ENCODE measurements around the gene ING5. TPM values are rescaled to one million over a fixed set of nuclear protein-coding genes. Genes with fewer than 3 reads are reported as not detected.

ING5 gene
- total RNA-seq, 3 donors from 2014 or later, result 24.6 to 52.3 (median 35.1) TPM

DNA sequence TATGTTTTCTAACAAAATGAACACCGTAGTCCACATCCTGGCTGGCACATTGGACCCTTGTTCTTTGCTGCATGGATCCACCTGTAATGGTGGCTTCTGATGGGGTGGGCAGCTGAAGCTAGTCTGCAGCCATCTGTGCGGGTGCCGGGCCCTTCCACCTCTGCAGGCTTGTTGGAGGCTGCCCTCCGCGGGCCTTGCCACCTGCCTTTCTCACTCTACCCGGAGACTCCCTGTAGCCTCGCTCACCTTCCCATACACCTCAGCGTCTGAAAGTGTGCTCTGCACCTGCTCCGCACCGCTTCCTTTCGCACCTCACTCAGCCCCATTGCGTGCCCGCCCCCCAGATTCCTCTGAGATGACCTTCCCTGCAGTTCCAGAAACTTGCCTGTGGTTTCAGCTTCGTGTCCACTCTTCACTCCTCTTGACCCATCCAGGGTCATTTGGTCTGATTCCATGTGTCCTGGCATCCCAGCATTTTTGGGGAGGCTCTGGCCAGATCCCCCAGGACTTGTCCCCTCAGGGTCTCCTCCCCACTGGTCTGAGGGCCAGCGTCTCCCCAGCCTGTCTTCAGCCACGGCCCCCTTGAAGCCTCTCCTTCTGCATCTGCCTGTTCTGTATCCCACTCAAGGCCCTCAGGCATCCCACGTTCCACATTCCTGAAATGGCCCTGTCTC, 46.2 kb upstream of the ING5 start:
- no peak for ATAC-seq
- no peak overlapping the region for H3K4me3 ChIP-seq
- TF ChIP-seq, protein P1, sequence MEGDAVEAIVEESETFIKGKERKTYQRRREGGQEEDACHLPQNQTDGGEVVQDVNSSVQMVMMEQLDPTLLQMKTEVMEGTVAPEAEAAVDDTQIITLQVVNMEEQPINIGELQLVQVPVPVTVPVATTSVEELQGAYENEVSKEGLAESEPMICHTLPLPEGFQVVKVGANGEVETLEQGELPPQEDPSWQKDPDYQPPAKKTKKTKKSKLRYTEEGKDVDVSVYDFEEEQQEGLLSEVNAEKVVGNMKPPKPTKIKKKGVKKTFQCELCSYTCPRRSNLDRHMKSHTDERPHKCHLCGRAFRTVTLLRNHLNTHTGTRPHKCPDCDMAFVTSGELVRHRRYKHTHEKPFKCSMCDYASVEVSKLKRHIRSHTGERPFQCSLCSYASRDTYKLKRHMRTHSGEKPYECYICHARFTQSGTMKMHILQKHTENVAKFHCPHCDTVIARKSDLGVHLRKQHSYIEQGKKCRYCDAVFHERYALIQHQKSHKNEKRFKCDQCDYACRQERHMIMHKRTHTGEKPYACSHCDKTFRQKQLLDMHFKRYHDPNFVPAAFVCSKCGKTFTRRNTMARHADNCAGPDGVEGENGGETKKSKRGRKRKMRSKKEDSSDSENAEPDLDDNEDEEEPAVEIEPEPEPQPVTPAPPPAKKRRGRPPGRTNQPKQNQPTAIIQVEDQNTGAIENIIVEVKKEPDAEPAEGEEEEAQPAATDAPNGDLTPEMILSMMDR (IDR thresholded peaks at IDR 0.05), result no peak
- intact Hi-C loops (cut with DNase I, micrococcal nuclease), result no loop called here
- H3K9me3 ChIP-seq, result no peaks in the 10 kb centered on the region
- no peaks in the 10 kb centered on the region for H3K4me1 ChIP-seq (ENCODE audit: low read depth)
- no peak for DNase-seq
- H3K36me3 ChIP-seq (ENCODE audit: low read depth), result peaks cover 3% of the 10 kb centered on the region

DNA sequence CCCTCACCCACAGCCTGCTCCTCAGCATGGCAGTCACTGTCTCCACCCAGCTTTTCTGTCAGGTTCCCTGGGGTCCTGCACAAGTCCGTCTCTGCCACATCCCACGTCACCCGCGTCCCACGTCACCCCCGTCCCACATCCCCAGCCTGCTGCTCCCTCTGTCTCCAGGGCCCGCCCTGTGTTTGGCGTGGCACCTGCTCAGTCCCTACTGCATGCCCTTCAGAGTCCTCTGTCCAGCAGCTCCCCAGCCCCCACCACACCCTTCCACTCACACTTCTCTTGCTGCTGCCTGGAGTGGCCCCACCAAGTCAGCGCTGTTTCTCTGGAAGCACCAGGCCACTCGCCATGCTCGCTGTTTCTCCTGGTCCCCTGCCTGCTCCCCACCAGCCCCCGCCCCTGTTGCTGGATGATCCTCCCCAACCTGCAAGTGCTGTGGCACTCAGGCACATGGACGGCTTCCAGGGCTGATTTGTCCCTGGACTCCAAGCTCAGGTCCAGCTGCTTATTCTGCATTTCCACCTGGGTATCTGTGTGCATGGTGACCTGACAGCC, 45.6 kb upstream of the ING5 start:
- TF ChIP-seq, protein P1 (IDR thresholded peaks at IDR 0.05), result no peak
- H3K4me3 ChIP-seq, result no peak overlapping the region
- H3K9me3 ChIP-seq, result no peaks in the 10 kb centered on the region
- no peaks in the 10 kb centered on the region for H3K4me1 ChIP-seq (ENCODE audit: low read depth)
- no peak for ATAC-seq
- intact Hi-C loops (cut with DNase I, micrococcal nuclease), result no loop called here
- H3K36me3 ChIP-seq (ENCODE audit: low read depth), result peaks cover 3% of the 10 kb centered on the region
- DNase-seq, result no peak

DNA sequence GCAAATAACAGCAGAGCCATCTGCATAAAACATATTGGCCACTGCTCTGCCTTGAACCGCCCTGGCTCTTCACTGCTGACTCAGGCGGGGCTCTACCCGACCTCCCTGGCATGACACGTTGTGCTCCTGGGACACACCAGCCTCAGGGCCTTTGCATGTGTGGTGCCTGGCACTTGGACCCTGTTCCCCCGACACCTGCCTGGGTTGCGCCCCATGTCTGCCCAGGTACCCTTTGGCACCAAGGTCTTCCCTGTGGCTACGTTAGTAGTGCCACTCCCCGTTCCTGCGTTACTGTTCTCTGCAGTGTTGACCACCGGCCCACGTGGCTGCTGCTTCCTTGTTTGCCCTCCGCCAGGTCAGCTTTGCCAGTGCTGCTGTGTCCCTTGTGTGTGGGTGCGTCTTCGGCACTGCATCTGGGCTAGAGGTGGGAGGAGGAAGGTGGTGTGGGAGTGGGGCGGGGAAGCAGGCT, 44.0 kb upstream of the ING5 start:
- TF ChIP-seq, protein P1 (IDR thresholded peaks at IDR 0.05), result no peak
- peaks cover 3% of the 10 kb centered on the region for H3K36me3 ChIP-seq (ENCODE audit: low read depth)
- no peak overlapping the region for H3K4me3 ChIP-seq
- ATAC-seq (no peak), DNase-seq (no peak)
- no peaks in the 10 kb centered on the region for H3K9me3 ChIP-seq
- H3K4me1 ChIP-seq (ENCODE audit: low read depth), result no peaks in the 10 kb centered on the region
- intact Hi-C loops (cut with DNase I, micrococcal nuclease), result no loop called here

DNA sequence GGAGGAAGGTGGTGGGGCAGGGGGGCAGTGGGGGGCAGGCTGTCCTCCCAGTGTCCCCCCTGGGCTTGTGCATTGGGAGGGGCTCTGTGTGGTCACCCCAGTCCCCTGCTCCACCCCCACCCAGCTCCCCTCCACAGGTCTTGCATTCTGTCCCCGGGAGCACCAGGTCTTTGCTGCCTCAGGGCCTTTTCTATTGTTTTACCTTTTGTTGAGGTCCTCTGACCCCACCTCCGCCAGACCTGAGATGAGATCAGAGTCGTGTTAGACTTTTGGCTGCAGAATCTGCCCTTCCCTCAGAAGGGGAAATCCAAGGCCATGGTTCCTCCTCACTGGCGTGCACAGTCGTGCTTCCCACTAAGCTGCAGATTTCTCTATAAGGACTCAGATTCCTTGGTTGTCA, 43.5 kb upstream of the ING5 start:
- no peaks in the 10 kb centered on the region for H3K4me1 ChIP-seq (ENCODE audit: low read depth)
- H3K4me3 ChIP-seq, result no peak overlapping the region
- TF ChIP-seq, protein P1 (IDR thresholded peaks at IDR 0.05), result no peak
- no peak for ATAC-seq
- no peak for DNase-seq
- H3K9me3 ChIP-seq, result no peaks in the 10 kb centered on the region
- peaks cover 3% of the 10 kb centered on the region for H3K36me3 ChIP-seq (ENCODE audit: low read depth)
- intact Hi-C loops (cut with DNase I, micrococcal nuclease), result no loop called here

DNA sequence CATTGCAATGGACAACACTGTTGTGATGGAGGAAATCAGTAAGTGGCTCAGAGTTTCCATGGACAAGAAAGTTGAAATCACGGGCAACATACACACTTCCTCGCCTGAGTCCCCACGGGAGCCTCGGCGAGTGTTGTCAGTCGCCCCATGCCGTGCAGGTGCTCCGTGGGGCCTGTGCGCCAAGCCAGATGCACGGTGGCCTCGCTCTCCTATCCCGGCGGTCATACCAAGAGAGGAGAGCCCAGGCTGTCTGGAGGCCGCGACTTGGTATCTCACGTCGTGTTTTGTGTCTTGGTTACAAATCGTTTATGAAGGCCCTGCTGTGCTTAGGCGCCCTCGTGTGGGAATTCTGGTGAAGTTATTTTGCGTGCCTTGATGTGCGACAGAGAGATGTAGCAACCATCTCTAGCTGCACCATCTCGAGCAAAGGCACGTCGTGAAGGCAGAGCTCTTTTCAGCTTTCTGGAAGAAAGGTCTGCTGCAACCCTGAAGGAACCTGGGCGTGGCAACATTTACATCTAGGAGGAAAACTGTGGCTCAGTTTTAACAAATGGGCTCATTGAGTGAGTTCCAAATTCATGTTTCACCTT, 42.6 kb upstream of the ING5 start:
- ATAC-seq (peak; percentile 77), DNase-seq (peak; percentile 47 to 80 (median 68))
- TF ChIP-seq, protein P1 (IDR thresholded peaks at IDR 0.05), result peak; percentile 25
- Histone ChIP-seq H3K4me3 (no peak overlapping the region), H3K9me3 (no peaks in the 10 kb centered on the region), H3K4me1 (ENCODE audit: low read depth) (no peaks in the 10 kb centered on the region), H3K36me3 (ENCODE audit: low read depth) (peaks cover 3% of the 10 kb centered on the region)
- intact Hi-C loops (cut with DNase I, micrococcal nuclease), result no loop called here
